ENCODE measurements around the gene ZBTB17. TPM values are rescaled to one million over a fixed set of nuclear protein-coding genes. Genes with fewer than 3 reads are reported as not detected.

Gene ZBTB17
- total and polyA plus RNA-seq, 12 donors: 16.4 to 54.9 (median 20.8) TPM

GRCh38 chr1:15956150-15956549, 19.8 kb downstream of the ZBTB17 start:
- no peak for DNase-seq
- no peak overlapping the region for H3K4me3 ChIP-seq
- intact Hi-C loops (cut with DNase I): no loop called here
- peak in 2 of 8 donors; percentile 19 to 60 for ATAC-seq
- TF ChIP-seq CTCF (IDR thresholded peaks at IDR 0.05): no peak
- peaks cover 0 to 7% (median 0%) of the 10 kb centered on the region in 9 donors for H3K36me3 ChIP-seq
- H3K4me1 ChIP-seq: peaks cover 18 to 84% (median 64%) of the 10 kb centered on the region in 9 donors
- H3K9me3 ChIP-seq: no peaks in the 10 kb centered on the region
- H3K27me3 ChIP-seq: no peaks in the 10 kb centered on the region
- peak overlapping the region in 3 of 10 donors; percentile 36 to 50 (median 39) for H3K27ac ChIP-seq

- Histone ChIP-seq H3K27ac (peak overlapping the region in 2 of 10 donors; percentile 36 to 50), H3K9me3 (no peaks in the 10 kb centered on the region), H3K4me1 (peaks cover 24 to 88% (median 70%) of the 10 kb centered on the region in 9 donors), H3K4me3 (no peak overlapping the region), H3K36me3 (peaks cover 0 to 7% (median 0%) of the 10 kb centered on the region in 9 donors), H3K27me3 (no peaks in the 10 kb centered on the region)
- no peak for TF ChIP-seq CTCF (IDR thresholded peaks at IDR 0.05)
- WGBS, 2 donors: 98 to 100% methylated on average over 2 of the region's 2 CpGs
- intact Hi-C loops (cut with DNase I): no loop called here
- ATAC-seq: no peak
- no peak for DNase-seq
Observed at GRCh38 chr1:15955552-15955951, 20.3 kb downstream of the ZBTB17 start.

GRCh38 chr1:15954316-15954715, 21.6 kb downstream of the ZBTB17 start:
- no peak for TF ChIP-seq CTCF (IDR thresholded peaks at IDR 0.05)
- WGBS, 2 donors: 92 to 94% methylated on average over 3 of the region's 3 CpGs
- H3K36me3 ChIP-seq: peaks cover 0 to 7% (median 0%) of the 10 kb centered on the region in 9 donors
- intact Hi-C loops (cut with DNase I): no loop called here
- peak overlapping the region in 5 of 10 donors; percentile 15 to 94 (median 37) for H3K27ac ChIP-seq
- no peaks in the 10 kb centered on the region for H3K27me3 ChIP-seq
- ATAC-seq: no peak
- no peak for DNase-seq
- H3K4me3 ChIP-seq: no peak overlapping the region
- H3K4me1 ChIP-seq: peaks cover 35 to 91% (median 82%) of the 10 kb centered on the region in 9 donors
- no peaks in the 10 kb centered on the region for H3K9me3 ChIP-seq

GRCh38 chr1:15953791-15954241, 22.1 kb downstream of the ZBTB17 start:
- intact Hi-C loops (cut with DNase I): no loop called here
- peak overlapping the region in 5 of 10 donors; percentile 15 to 94 (median 37) for H3K27ac ChIP-seq
- peaks cover 39 to 93% (median 83%) of the 10 kb centered on the region in 9 donors for H3K4me1 ChIP-seq
- DNase-seq (no peak), ATAC-seq (peak in 1 of 8 donors; percentile 36)
- TF ChIP-seq CTCF (IDR thresholded peaks at IDR 0.05): no peak
- no peaks in the 10 kb centered on the region for H3K9me3 ChIP-seq
- no peaks in the 10 kb centered on the region for H3K27me3 ChIP-seq
- peaks cover 0 to 7% (median 0%) of the 10 kb centered on the region in 9 donors for H3K36me3 ChIP-seq
- 15 to 27% methylated on average over 1 of the region's 1 CpG for WGBS, 2 donors
- no peak overlapping the region for H3K4me3 ChIP-seq

All from heart right ventricle (tissue), 16 donors.